Stimulated activated naive B cell treated with anti-CD40 and anti-IgM and Interleukin-4, amounts not matched to agents 10 μg/mL and 1 μg/mL and 100 μg/mL, for 72 hours (primary cell): ENCODE measurements around the gene FHAD1.
A peak's percentile ranks its signal among the peaks of the same experiment; 100 is the strongest.
"Not testable (repeated sequence)": the region's sequence is repeated elsewhere in the genome, so short reads cannot be mapped to it uniquely, and the experiment has no call there.

Experiments used
- ATAC-seq, 2 donors: fragments of 150-1000 bp; cut with Tn5 transposase; replicated peaks; 2 replicates each; pipeline ENCODE4 v1.10.0; 2021; ENCODE audit warnings: moderate library complexity in 1 of 2
- DNase-seq: peaks from one replicate; pipeline ENCODE4 v3.0.0; 2021
- H3K27ac Mint-ChIP-seq: one replicate; pipeline ENCODE4 v1.8.0; 2022; ENCODE audit warnings: mild to moderate bottlenecking, mixed read lengths
- H3K27me3 Mint-ChIP-seq, 2 donors: one replicate each; pipeline ENCODE4 v1.8.0; 2022; ENCODE audit warnings: mixed read lengths in 2 of 2
- H3K36me3 Mint-ChIP-seq, 2 donors: one replicate each; pipeline ENCODE4 v1.8.0; 2022; ENCODE audit warnings: mixed read lengths in 2 of 2, mild to moderate bottlenecking in 1 of 2
- H3K4me1 Mint-ChIP-seq, 2 donors: one replicate each; pipeline ENCODE4 v1.8.0; 2022; ENCODE audit warnings: mixed read lengths in 2 of 2, mild to moderate bottlenecking in 1 of 2
- H3K4me3 Mint-ChIP-seq, 2 donors: one replicate each; pipeline ENCODE4 v1.8.0; 2022; ENCODE audit warnings: mild to moderate bottlenecking in 2 of 2, mixed read lengths in 2 of 2, moderate library complexity in 1 of 2
- H3K9me3 Mint-ChIP-seq, 2 donors: one replicate each; pipeline ENCODE4 v1.8.0; 2022; ENCODE audit warnings: mixed read lengths in 2 of 2, mild to moderate bottlenecking in 1 of 2

FHAD1 gene

DNA sequence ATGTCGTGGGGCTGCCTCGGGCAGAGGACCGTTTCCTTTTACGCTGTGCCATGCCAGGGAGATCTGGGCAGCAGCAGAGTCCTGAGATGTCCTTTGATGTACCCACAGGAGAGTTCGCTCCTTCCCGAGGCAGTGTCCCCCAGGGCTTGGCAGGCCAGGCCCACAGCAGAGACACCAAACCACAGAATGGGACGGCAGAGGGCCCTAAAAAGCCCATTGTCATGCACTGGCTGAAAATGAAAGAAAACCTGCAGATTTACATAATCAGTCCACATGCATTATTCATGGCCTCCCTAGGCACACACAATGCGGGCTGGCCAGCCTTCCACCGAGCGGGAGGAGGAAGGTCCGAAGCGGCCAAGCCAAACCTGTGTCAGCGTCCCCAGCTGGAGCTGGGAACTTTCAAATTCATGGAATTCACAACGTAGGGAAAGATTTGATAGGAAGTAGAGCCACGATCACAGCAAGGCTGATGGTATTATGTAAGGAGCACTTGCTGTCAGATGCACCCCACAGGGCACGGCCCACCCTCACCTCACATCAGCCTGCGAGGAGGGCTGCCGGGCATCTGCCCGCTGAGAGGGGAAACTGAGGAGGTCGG is 137.4 kb downstream of the FHAD1 start:
- peaks cover 13 to 29% of the 10 kb centered on the region in 2 donors for H3K4me1 Mint-ChIP-seq
- H3K27ac Mint-ChIP-seq: no peak overlapping the region
- ATAC-seq: peak; percentile 70 to 71
- no peak for DNase-seq
- H3K4me3 Mint-ChIP-seq: peak overlapping the region; percentile 81 to 86
- H3K27me3 Mint-ChIP-seq: peaks cover 14 to 48% of the 10 kb centered on the region in 2 donors
- H3K9me3 Mint-ChIP-seq: no peaks in the 10 kb centered on the region
- peaks cover 0 to 2% of the 10 kb centered on the region in 2 donors for H3K36me3 Mint-ChIP-seq

DNA sequence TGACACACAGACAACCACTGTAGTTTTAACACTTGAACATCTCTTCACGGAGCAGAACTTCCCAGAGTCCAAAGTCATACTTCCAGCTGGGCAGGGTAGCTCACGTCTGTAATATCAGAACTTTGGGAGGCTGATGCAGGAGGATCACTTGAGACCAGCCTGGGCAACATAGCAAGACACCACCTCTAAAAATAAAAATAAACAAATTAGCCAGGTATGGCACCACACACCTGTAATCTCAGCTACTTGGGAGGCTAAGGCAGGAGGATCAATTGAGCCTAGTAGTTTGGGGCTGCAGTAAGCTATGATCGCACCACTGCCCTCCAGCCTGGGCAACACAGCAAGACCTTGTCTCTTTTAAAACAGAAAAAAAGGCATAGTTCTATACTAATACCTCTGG is 138.4 kb downstream of the FHAD1 start:
- no peak for DNase-seq
- Mint-ChIP-seq H3K27me3 (peaks cover 14 to 48% of the 10 kb centered on the region in 2 donors), H3K27ac (no peak overlapping the region), H3K36me3 (peaks cover 0 to 2% of the 10 kb centered on the region in 2 donors), H3K4me3 (no peak overlapping the region), H3K9me3 (no peaks in the 10 kb centered on the region), H3K4me1 (peaks cover 13 to 29% of the 10 kb centered on the region in 2 donors)
- ATAC-seq: no peak

DNA sequence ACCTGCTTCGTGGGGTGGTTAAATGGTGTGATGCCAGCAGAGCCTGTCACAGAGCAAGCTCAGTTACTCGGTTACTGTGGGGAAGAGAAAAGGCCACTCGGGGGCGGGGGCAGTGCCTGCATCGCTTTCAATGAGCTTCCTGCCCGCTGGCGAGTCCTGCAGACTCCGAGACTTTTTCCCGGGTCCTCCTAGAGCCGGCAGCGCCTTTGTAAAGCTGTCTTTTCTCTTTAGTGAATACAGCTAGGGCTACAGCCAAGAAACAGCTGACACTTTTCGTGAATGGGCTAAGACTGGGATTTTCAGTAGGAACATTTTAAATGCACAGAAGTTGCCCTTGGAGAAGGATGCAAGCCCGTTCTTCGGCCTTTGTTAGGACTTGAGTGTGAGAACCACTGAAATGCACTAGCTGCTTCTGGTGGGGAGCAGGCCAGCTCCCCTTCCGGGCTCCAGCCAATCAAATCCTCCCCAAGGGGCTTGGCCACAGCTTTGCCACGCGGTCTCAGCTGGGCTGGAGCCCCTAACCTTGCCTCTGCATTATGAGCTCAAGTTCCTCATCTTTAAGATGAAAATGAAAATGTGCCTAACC is 139.2 kb downstream of the FHAD1 start:
- H3K4me3 Mint-ChIP-seq: peak overlapping the region; percentile 46 to 67
- H3K27me3 Mint-ChIP-seq: peaks cover 14 to 48% of the 10 kb centered on the region in 2 donors

DNA sequence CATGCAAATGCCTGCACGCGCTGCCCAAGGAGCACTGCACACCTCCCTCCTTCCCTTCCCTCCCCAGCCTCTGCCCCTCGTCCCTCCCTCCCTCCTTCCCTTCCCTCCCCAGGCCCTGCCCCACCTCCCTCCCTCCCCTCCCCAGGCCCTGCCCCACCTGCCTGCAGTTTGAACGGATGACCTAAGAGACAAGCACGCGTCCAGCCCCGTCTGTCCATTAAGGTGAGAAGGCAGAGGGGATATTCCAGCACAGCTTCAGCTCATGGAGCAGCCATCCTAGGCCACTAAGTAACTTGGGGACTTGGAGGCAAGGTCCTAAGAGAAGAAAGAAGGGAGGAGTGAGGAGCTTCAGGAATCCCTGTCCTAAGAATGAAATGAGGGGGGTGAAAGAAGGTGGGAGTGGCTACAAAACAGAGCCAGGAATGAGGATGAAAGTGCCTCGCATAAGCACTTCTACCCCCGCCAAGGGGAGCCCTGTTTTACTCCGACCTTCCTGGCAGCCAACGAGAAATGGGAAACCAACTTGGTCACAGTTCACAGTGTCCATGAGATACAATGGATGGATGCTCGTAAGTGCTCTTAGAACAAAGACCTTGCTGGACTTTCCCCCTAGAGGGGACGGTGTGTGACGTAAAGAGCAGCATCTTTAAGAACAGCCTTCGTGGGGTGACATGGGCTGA is 141.3 kb downstream of the FHAD1 start:
- H3K9me3 Mint-ChIP-seq: no peaks in the 10 kb centered on the region
- ATAC-seq (no peak), DNase-seq (no peak)
- peaks cover 13 to 29% of the 10 kb centered on the region in 2 donors for H3K4me1 Mint-ChIP-seq
- H3K27ac Mint-ChIP-seq: no peak overlapping the region
- H3K4me3 Mint-ChIP-seq: no peak overlapping the region
- H3K27me3 Mint-ChIP-seq: peaks cover 14 to 33% of the 10 kb centered on the region in 2 donors
- peaks cover 0 to 2% of the 10 kb centered on the region in 2 donors for H3K36me3 Mint-ChIP-seq

More for the DNA sequence above, 139.2 kb downstream of the FHAD1 start:
- Mint-ChIP-seq H3K4me1 (peaks cover 13 to 29% of the 10 kb centered on the region in 2 donors), H3K9me3 (no peaks in the 10 kb centered on the region), H3K36me3 (peaks cover 0 to 2% of the 10 kb centered on the region in 2 donors), H3K27ac (no peak overlapping the region)
- ATAC-seq: peak; percentile 66 to 75
- DNase-seq: no peak

DNA sequence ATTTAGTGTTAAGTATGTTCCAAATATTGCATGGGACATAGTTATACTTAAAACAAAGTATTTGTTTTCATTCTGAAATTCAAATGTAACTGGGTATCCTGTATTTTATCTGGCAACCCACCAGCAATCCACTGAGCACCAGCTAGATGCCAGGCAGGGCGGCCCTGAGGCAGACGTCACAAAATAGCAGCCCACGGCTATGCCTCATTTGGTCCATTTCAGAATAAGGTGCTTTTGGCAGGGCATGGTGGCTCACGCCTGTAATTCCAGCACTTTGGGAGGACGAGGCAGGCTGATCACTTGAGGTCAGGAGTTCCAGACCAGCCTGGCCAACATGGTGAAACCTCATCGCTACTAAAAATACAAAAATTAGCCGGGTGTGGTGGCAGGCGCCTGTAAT is 142.8 kb downstream of the FHAD1 start:
- not testable (repeated sequence) for ATAC-seq, H3K9me3 Mint-ChIP-seq, H3K27ac Mint-ChIP-seq, DNase-seq, H3K36me3 Mint-ChIP-seq, H3K4me3 Mint-ChIP-seq
- Mint-ChIP-seq H3K4me1 (peaks cover 10 to 21% of the 10 kb centered on the region in 2 donors), H3K27me3 (peaks cover 17 to 34% of the 10 kb centered on the region in 2 donors)

DNA sequence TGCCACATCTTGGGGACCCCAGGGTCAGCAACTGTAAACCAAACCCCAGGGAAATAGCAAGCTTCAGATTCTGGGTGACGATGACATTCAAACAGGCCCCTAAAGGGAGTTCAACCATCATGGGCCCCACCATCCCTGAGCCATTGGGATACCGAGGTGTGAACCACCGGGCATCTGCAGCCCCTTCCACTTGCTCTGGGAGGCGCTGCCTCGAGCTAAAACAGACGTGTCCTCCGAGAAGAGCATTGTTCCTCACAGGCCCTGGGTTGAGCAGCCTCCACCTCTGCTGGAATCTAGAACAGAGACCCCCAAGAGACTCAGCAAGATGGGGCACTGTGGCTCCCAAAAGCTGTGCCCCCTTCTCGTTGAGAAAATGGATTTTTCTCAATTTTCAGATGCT is 143.6 kb downstream of the FHAD1 start:
- Mint-ChIP-seq H3K9me3 (no peaks in the 10 kb centered on the region), H3K4me1 (peaks cover 8 to 12% of the 10 kb centered on the region in 2 donors), H3K36me3 (no peaks in the 10 kb centered on the region), H3K4me3 (no peak overlapping the region), H3K27ac (no peak overlapping the region), H3K27me3 (peaks cover 17 to 34% of the 10 kb centered on the region in 2 donors)
- no peak for DNase-seq
- ATAC-seq: no peak

DNA sequence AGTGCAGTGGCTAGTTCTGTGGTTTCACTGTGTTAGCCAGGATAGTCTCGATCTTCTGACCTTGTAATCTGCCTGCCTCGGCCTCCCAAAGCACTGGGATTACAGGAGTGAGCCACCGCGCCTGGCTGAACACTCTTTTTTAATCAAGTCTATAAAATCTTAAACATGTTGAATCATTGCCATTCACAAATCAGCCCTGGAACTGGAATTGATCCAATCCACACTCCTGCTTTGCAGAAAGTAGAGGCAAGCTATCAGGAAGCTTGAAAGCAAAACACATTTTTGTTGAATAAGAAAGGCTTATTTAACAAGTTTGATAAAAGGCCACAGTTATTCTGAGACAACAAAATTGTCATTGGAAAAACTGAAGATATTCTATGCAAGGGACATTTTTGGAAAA is 144.3 kb downstream of the FHAD1 start:
- ATAC-seq (no peak), DNase-seq (no peak)
- Mint-ChIP-seq H3K27me3 (peaks cover 17 to 32% of the 10 kb centered on the region in 2 donors), H3K27ac (no peak overlapping the region), H3K4me3 (no peak overlapping the region), H3K4me1 (peaks cover 3 to 6% of the 10 kb centered on the region in 2 donors), H3K36me3 (no peaks in the 10 kb centered on the region), H3K9me3 (no peaks in the 10 kb centered on the region)

DNA sequence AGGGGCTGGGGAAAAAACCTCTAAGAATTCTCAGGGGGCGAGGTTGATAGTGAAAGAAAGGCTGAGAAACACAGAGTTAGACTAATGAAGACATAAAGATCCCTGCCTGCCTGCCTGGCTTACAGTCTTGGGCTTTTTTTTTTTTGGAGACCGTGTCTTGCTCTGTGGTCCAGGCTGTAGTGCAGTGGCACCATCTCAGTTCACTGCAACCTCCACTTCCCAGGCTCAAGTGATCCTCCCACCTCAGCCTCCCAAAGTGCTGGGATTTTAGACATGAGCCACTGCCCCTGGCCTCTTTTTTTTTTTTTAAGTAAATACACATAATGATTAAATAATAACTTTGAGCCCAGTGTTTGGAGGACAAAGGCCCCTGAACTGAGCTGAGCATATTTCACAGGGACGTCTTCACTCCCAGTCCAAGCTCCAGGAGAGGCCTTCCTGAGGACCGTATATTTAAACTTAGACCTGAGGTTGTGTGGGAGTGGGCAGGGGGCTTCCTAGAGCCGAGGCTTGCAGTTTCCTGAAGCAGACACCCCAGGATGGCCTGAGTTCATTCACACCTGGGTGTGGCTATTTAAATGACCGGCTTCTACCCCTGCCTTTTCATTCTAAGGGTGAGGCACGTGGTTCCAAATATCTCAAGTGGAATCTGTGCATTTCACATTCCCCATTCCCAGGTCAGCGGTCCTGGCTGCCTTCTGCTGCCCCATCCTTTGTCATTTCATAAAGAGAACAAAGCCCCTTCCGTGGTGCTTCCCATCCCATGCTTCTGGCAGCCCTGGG is 146.6 kb downstream of the FHAD1 start:
- Mint-ChIP-seq H3K27ac (no peak overlapping the region), H3K4me1 (no peaks in the 10 kb centered on the region), H3K4me3 (no peak overlapping the region), H3K9me3 (peaks cover 0 to 3% of the 10 kb centered on the region in 2 donors), H3K27me3 (peaks cover 7 to 23% of the 10 kb centered on the region in 2 donors), H3K36me3 (peaks cover 0 to 3% of the 10 kb centered on the region in 2 donors)
- ATAC-seq (no peak), DNase-seq (no peak)

DNA sequence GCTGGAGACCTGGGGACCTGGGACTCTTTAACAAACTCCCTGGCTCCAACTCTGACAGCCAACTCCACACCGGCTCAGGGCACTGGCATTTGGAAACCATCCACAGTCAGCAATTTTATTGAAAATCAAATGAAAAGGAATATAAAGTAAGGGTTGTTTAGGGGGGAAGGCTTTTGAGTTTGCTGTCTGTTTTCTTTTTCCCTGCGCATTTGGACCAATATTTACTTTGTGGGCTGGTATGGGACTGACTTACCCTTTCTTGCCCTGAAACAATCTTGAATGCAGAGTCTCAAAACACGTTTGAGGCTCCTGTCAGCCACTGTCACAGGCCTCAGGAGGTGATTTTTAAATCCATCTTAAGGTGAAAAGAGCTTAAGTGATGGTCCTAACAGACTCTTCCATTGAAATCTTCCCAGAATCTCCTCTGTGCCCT is 147.3 kb downstream of the FHAD1 start:
- Mint-ChIP-seq H3K4me3 (no peak overlapping the region), H3K27ac (no peak overlapping the region), H3K4me1 (no peaks in the 10 kb centered on the region), H3K9me3 (peaks cover 1 to 4% of the 10 kb centered on the region in 2 donors), H3K27me3 (peaks cover 7 to 18% of the 10 kb centered on the region in 2 donors), H3K36me3 (peaks cover 0 to 3% of the 10 kb centered on the region in 2 donors)
- no peak for ATAC-seq
- no peak for DNase-seq

DNA sequence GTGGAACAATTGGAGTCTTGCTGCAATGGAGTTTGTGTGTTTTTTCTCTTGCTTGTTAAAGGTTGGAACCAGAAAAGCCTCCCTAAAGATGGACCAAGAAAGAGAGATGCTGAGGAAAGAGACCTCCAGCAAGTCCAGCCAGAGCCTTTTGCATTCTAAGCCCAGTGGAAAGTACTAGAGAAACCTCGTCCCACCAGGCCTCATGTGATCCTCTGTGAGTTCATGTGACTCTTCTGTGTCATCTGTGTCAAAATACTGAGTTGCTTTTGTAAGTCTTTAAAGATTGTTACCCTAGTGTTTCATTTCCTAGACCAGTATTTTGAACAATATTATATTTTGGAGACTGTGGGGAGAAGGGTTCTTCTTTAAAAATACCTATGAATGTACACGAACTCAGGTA is 150.2 kb downstream of the FHAD1 start:
- H3K27ac Mint-ChIP-seq: no peak overlapping the region
- peaks cover 0 to 3% of the 10 kb centered on the region in 2 donors for H3K36me3 Mint-ChIP-seq
- H3K4me3 Mint-ChIP-seq: no peak overlapping the region
- ATAC-seq (no peak), DNase-seq (no peak)
- no peaks in the 10 kb centered on the region for H3K4me1 Mint-ChIP-seq
- peaks cover 4 to 11% of the 10 kb centered on the region in 2 donors for H3K9me3 Mint-ChIP-seq
- H3K27me3 Mint-ChIP-seq: peaks cover 7 to 18% of the 10 kb centered on the region in 2 donors

DNA sequence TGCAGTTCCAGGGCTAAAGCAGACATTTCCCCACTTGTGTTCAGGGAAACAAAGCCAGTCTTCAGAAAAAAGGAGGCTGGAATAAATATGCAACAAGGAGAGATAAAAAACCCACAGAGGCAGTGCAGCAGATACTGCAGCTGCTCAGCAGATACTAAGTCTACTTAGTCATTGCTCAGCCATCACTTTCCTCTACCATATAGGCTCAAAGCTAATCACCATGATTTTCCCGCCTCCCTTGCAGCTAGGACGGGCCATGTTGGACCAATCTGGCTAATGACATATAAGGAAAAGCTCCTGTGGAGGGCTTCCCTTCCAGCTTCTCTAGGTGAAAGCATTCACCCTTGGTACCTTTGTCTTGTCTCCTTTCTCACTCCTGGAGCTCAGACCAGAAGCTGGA is 152.7 kb downstream of the FHAD1 start:
- H3K4me3 Mint-ChIP-seq: no peak overlapping the region
- no peak overlapping the region for H3K27ac Mint-ChIP-seq
- peaks cover 4 to 11% of the 10 kb centered on the region in 2 donors for H3K9me3 Mint-ChIP-seq
- no peak for ATAC-seq
- peaks cover 0 to 3% of the 10 kb centered on the region in 2 donors for H3K36me3 Mint-ChIP-seq
- no peak for DNase-seq
- H3K27me3 Mint-ChIP-seq: peaks cover under 1 to 9% of the 10 kb centered on the region in 2 donors
- no peaks in the 10 kb centered on the region for H3K4me1 Mint-ChIP-seq

DNA sequence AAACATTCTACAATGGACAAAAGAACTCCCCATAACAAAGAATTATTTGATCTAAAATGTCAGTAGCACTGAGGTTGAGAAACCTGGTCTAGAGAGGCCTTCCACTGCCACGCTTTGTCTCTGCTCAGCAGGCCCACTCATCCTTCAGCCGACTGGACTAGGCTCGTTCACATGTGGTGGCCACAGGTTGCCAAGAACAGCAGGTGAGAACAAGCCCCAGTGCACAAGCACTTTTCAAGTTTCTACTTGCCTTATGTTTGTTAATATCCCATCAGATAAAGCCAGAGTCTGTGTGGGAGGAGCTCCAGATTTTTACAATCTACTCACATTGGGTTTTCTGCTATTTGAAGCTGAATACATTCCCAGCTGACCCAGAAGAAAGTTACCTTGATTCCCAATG is 153.6 kb downstream of the FHAD1 start:
- H3K4me1 Mint-ChIP-seq: no peaks in the 10 kb centered on the region
- no peak for DNase-seq
- peaks cover 0 to 3% of the 10 kb centered on the region in 2 donors for H3K36me3 Mint-ChIP-seq
- no peak overlapping the region for H3K27ac Mint-ChIP-seq
- peaks cover 4 to 11% of the 10 kb centered on the region in 2 donors for H3K9me3 Mint-ChIP-seq
- H3K4me3 Mint-ChIP-seq: no peak overlapping the region
- peaks cover 0 to 4% of the 10 kb centered on the region in 2 donors for H3K27me3 Mint-ChIP-seq
- no peak for ATAC-seq

DNA sequence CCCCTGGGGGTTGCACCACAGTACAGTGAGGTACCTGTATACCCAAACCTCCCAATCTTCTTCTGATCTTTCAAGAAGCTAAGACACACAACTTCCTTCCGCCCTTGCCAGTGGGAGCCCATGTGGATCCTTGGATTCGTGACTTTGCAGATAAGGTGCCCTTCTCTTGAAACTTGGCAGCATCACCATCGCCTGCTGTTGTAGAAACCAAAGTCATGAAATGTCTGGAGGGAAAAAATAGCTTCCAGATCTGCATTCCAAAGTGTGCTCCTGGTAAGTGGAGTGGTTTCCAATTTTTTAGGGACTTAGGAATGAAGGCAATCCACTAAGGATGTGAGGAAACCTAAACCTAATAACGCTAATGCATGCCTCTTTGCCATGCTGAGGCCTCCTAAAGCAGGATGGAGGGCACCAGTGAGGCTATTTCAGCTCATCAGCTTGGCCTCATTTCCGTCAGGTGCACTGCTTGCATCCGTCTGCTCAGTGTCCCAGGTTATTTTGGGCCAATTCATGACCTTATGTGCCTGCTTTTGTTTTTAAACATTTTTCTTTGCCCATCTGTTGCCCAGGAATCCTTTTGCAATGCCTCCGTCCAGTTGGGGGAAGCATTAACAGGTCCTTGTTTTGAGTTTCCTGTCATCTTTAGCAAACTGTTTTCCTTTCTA is 154.5 kb downstream of the FHAD1 start:
- Mint-ChIP-seq H3K27ac (no peak overlapping the region), H3K36me3 (peaks cover 0 to 3% of the 10 kb centered on the region in 2 donors), H3K4me3 (no peak overlapping the region), H3K27me3 (peaks cover under 1 to 5% of the 10 kb centered on the region in 2 donors), H3K9me3 (peaks cover 4 to 11% of the 10 kb centered on the region in 2 donors), H3K4me1 (no peaks in the 10 kb centered on the region)
- ATAC-seq: no peak
- DNase-seq: no peak
